Esophagus squamous epithelium (tissue), 5 donors: ENCODE data around the gene ODAD4. TPM values are rescaled to one million over a fixed set of nuclear protein-coding genes. Genes with fewer than 3 reads are reported as not detected.
A peak's percentile ranks its signal among the peaks of the same experiment; 100 is the strongest.

Experiments used
- DNase-seq: peaks from one replicate; lab custom pipeline; 2025; lab: John Stamatoyannopoulos, UW
- H3K27ac ChIP-seq, 4 donors: fragments of 200-600 bp; sonication (generic); one replicate each; pipeline ENCODE4 v1.5.1; 2016 to 2019; ENCODE audit warnings: mild to moderate bottlenecking in 1 of 4
- H3K27me3 ChIP-seq, 4 donors: fragments of 200-600 bp; sonication (generic); 1 replicate in 3 of 4; 2 replicates in 1 of 4; pipeline versions ENCODE4 v1.5.1 to v1.6.0; 2017 to 2021; ENCODE audit warnings: antibody characterized with exemption in 1 of 4
- H3K36me3 ChIP-seq, 3 donors: fragments of 200-600 bp; sonication (generic); one replicate each; pipeline ENCODE4 v1.5.1; 2016 to 2019
- H3K4me1 ChIP-seq, 3 donors: fragments of 200-600 bp; sonication (generic); one replicate each; pipeline ENCODE4 v1.5.1; 2017 to 2019
- H3K4me3 ChIP-seq, 4 donors: fragments of 200-600 bp; sonication (generic); 1 replicate in 3 of 4; 2 replicates in 1 of 4; pipeline ENCODE4 v1.5.1; 2016 to 2019; ENCODE audit warnings: mild to moderate bottlenecking in 2 of 4, moderate library complexity in 1 of 4
- H3K9me3 ChIP-seq, 3 donors: fragments of 200-600 bp; sonication (generic); one replicate each; pipeline ENCODE4 v1.5.1; 2016 to 2019
- CTCF ChIP-seq, 6 experiments: fragments of 450-650 bp in 4 of 6; fragments of 200-600 bp in 2 of 6; sonication (generic) in 2 of 6; IDR thresholded peaks; one replicate each; pipeline ENCODE4 v1.5.1; 2016 to 2019; ENCODE audit warnings: antibody characterized with exemption in 6 of 6, mild to moderate bottlenecking in 4 of 6, moderate library complexity in 4 of 6
- POLR2A ChIP-seq, 4 donors: fragments of 450-650 bp; IDR thresholded peaks; one replicate each; pipeline ENCODE4 v1.6.1; 2017; ENCODE audit warnings: antibody characterized with exemption in 4 of 4, mild to moderate bottlenecking in 4 of 4, moderate library complexity in 3 of 4
- WGBS, 2 donors: methylation state at CpG; one replicate each; pipeline ENCODE4 v1.1.5; 2018; 5-methylcytosine and 5-hydroxymethylcytosine counted together
- intact Hi-C: fragments of 100-400 bp; cut with DNase I; formaldehyde crosslinking; loops from one replicate; pipeline ENCODE4 v1.15.0; 2022
- total RNA-seq, 4 donors: library from RNA; depleted of rRNA; stranded (reverse); fragments of >200 nt; gene quantifications; one replicate each; pipeline ENCODE4 v1.1.0, GENCODE V29; 2016
- donor health status: DM: yes; HTN: yes; CAD: no.

The ODAD4 gene
- total RNA-seq, 4 donors from 2014 or later = 0.38 TPM; not detected in 3

- Histone ChIP-seq H3K36me3 (no peaks in the 10 kb centered on the region), H3K27ac (no peak overlapping the region), H3K4me3 (no peak overlapping the region), H3K27me3 (no peaks in the 10 kb centered on the region), H3K4me1 (no peaks in the 10 kb centered on the region), H3K9me3 (no peaks in the 10 kb centered on the region)
- intact Hi-C loops = no loop called here
- TF ChIP-seq POLR2A (IDR thresholded peaks at IDR 0.05) = no peak
- no peak for DNase-seq
- 84 to 97% methylated on average over 6 of the region's 6 CpGs for WGBS, 2 donors
These were observed 26.1 kb downstream of the ODAD4 start for GRCh38 chr17:41956522-41956921.

- DNase-seq = no peak
- 70 to 74% methylated on average over 11 of the region's 11 CpGs for WGBS, 2 donors
- TF ChIP-seq POLR2A (IDR thresholded peaks at IDR 0.05) (no peak), CTCF (IDR thresholded peaks at IDR 0.05) (no peak)
- H3K9me3 ChIP-seq = no peaks in the 10 kb centered on the region
- no peak overlapping the region for H3K27ac ChIP-seq
- no peaks in the 10 kb centered on the region for H3K4me1 ChIP-seq
- no peak overlapping the region for H3K4me3 ChIP-seq
- intact Hi-C loops = no loop called here
- no peaks in the 10 kb centered on the region for H3K36me3 ChIP-seq
- H3K27me3 ChIP-seq = no peaks in the 10 kb centered on the region
These were observed 26.8 kb downstream of the ODAD4 start for GRCh38 chr17:41957031-41957868.

GRCh38 chr17:41957869-41958439 is 27.5 kb downstream of the ODAD4 start:
- TF ChIP-seq POLR2A (IDR thresholded peaks at IDR 0.05) (no peak), CTCF (IDR thresholded peaks at IDR 0.05) (no peak)
- WGBS, 2 donors = 74 to 77% methylated on average over 5 to 6 of the region's 6 CpGs
- Histone ChIP-seq H3K27ac (no peak overlapping the region), H3K36me3 (no peaks in the 10 kb centered on the region), H3K9me3 (no peaks in the 10 kb centered on the region), H3K27me3 (no peaks in the 10 kb centered on the region), H3K4me1 (peaks cover 0 to 5% (median 0%) of the 10 kb centered on the region in 3 donors), H3K4me3 (no peak overlapping the region)
- no peak for DNase-seq
- intact Hi-C loops = no loop called here

- H3K4me1 ChIP-seq = peaks cover 0 to 7% (median 0%) of the 10 kb centered on the region in 3 donors
- no peak overlapping the region for H3K27ac ChIP-seq
- no peak for DNase-seq
- no peak overlapping the region for H3K4me3 ChIP-seq
- TF ChIP-seq POLR2A (IDR thresholded peaks at IDR 0.05) (no peak), CTCF (IDR thresholded peaks at IDR 0.05) (no peak)
- H3K27me3 ChIP-seq = no peaks in the 10 kb centered on the region
- H3K36me3 ChIP-seq = no peaks in the 10 kb centered on the region
- WGBS, 2 donors = 79% methylated on average over 2 of the region's 2 CpGs
- intact Hi-C loops = no loop called here
- no peaks in the 10 kb centered on the region for H3K9me3 ChIP-seq
These were observed 28.6 kb downstream of the ODAD4 start for GRCh38 chr17:41959030-41959335.

DNA sequence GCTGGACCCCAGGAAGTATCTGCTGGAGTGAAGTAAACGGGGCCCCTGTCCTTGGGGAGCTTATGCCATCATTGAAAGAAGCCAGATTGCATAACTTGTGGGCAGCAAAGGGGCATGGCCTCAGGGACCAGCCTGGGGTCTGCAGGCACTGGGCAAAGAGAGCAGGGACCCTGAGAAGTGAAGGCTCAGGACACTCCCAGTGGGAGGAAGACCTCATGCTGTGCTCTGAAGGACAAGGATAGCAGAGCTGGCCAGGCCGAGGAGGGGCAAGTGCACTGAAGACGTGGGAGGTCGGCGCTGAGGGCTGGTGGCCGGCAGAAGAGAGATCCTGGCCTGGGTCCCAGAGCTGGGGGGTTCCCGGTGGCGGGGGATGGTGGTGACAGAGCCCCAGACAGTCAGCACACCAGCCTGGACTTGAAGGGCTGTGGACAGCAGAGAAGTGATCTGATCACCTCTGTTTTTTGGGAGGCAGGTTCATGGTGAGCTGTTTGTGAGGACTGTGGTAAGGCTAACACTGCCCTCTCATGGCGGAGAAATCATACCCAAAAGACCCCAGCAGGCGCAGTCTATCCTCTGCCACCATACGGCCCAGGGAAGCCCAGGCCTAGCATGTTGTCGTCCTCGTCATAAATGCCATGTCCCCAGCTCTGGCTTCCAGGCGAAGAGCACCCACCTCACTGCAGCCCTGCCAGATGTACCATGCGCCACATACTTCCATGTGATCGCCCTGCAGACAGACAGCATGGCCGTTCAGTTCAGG is 29.1 kb downstream of the ODAD4 start:
- H3K27me3 ChIP-seq = no peaks in the 10 kb centered on the region
- 38 to 60% methylated on average over 8 to 16 of the region's 17 CpGs for WGBS, 2 donors
- no peak overlapping the region for H3K27ac ChIP-seq
- H3K4me3 ChIP-seq = no peak overlapping the region
- no peaks in the 10 kb centered on the region for H3K9me3 ChIP-seq
- TF ChIP-seq CTCF (IDR thresholded peaks at IDR 0.05) (peak in 2 of 6 experiments; percentile 17 to 26), POLR2A (IDR thresholded peaks at IDR 0.05) (no peak)
- H3K4me1 ChIP-seq = peaks cover 0 to 7% (median 0%) of the 10 kb centered on the region in 3 donors
- no peak for DNase-seq
- intact Hi-C loops = no loop called here
- no peaks in the 10 kb centered on the region for H3K36me3 ChIP-seq
